ENCODE measurements around the gene CRLF1.

GRCh38 chr19:18604820-18605159 lies 1.8 kb downstream of the CRLF1 start:
- no peak for TF ChIP-seq CTCF (IDR thresholded peaks at IDR 0.05; ENCODE audit: low read length)
- no peak for TF ChIP-seq EZH2 (optimal IDR thresholded peaks at IDR 0.05; ENCODE audit: low read depth, low read length)
